ENCODE results near the gene NRCAM.

NRCAM gene

GRCh38 chr7:108451296-108451848, 4.9 kb downstream of the NRCAM start:
- TF ChIP-seq GATA3 (IDR thresholded peaks at IDR 0.05; ENCODE audit: low read depth, low read length) (no peak), GATA2 (IDR thresholded peaks at IDR 0.05; ENCODE audit: low read depth, low read length) (no peak)

DNA sequence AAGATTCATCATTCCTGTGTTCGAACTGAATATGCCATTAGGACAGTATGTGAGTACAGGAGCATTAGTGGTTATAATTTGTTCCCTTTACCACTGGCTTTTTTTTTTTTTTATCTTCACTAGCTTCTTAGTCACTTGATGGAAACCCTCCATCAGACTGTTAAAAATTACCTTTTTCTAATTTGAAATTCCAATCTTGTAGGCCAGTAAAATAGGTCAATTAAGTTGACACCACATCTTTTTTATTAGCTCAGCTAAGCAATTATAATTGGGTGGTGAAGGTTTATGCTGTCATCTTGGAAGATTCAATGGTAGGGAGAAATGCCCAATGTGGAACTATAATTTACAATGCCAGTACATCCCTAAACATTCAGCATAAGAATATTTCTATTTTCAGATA, 6.1 kb downstream of the NRCAM start:
- TF ChIP-seq GATA3 (IDR thresholded peaks at IDR 0.05; ENCODE audit: low read depth, low read length) (no peak), GATA2 (IDR thresholded peaks at IDR 0.05; ENCODE audit: low read depth, low read length) (no peak)

- TF ChIP-seq GATA2 (IDR thresholded peaks at IDR 0.05; ENCODE audit: low read depth, low read length): no peak
- TF ChIP-seq GATA3 (IDR thresholded peaks at IDR 0.05; ENCODE audit: low read depth, low read length): no peak
Measured at GRCh38 chr7:108449521-108449920, 6.7 kb downstream of the NRCAM start.

DNA sequence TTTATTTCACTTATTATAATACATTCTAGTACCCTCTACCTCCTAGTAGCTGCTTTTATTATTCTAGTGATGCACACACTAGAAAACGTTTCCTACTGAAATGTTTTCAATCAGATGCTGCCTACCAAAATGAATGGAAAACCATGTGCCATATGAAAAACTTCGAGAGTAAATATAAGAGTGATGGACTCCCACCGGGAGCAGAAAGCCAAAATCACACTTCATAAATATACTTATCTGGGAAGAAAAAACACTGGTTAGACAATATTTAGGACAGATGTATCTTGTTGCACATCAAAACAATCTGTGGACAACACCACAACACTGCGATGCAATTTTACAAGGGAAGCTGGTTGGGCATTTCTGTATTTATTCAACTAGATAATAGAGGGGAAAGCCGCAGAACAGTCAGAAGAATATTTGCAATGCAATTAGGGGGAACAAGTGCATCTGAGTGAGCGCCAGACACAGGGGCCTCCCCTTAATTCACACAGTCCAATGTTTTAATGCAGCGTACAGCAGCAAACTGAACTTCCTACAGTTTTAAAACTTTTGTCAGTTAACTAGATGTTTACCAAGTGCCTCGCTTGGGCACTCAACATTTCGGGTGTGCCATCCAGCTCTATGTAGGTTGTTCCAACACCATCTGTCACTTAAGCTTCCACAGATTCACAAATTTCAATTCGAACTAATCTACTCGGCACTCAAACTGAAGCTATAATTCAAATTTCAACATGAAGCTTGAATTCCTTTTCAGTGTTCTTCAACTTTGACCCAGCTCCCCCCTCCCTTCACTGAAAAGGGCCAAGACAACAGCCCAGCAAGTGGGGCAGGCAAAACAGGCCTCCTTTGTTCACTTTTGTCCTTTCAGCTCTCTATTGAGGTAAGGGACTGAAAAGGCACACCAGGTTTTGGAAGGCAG, 7.4 kb downstream of the NRCAM start:
- TF ChIP-seq GATA3 (IDR thresholded peaks at IDR 0.05; ENCODE audit: low read depth, low read length) (no peak), GATA2 (IDR thresholded peaks at IDR 0.05; ENCODE audit: low read depth, low read length) (no peak)

DNA sequence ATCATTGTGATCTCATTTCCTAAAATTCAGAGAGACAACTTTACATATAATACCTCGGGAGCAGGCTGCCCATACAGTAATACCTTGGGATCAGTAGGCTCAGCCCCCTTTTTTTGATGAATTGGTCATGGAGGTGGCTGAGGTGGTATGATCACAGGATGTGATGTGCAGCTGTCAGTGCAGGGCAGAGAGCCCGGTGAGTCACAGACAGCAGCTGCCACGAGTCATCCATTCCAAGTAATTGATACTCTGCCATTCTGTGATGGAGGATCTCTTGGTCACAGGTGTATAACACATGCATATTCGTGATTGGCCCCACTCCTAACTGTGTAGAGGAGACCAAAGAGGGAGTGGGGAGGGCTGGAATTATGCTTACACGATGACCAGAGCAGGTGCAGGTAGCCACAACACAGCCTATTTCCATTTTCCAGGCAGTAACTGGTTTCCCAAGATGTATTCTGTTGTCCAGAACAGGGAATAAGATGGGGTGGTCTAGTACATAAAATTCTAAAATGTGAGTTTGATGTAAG, 14.1 kb downstream of the NRCAM start:
- TF ChIP-seq GATA3 (IDR thresholded peaks at IDR 0.05; ENCODE audit: low read depth, low read length): no peak

DNA sequence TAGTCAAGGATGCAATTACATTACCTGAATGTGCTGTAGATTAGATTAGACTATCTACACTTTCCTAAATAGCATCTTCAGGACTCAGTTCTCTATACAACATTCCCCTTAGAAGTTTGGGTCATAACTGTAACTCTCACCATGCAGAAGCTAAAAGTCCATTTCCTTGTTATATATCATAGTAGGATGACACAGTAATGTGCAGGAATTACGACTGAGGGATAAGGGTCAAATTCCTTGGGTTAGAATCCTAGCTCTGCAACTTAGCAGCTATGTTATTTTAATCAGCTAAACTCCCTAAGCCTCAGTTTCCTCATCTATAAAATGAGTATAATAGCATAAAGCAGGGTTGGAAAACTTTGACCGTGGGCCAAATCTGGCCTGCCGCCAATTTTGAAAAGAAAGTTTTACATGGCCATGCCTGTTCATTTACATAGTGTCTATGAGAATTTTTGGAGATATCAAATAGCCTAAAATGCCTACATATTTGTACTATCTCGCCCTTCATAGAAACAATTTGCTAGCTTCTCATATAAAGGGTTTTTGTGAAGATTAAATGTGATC, 14.8 kb downstream of the NRCAM start:
- TF ChIP-seq GATA2 (IDR thresholded peaks at IDR 0.05; ENCODE audit: low read depth, low read length): no peak

- TF ChIP-seq GATA2 (IDR thresholded peaks at IDR 0.05; ENCODE audit: low read depth, low read length): no peak
- TF ChIP-seq GATA3 (IDR thresholded peaks at IDR 0.05; ENCODE audit: low read depth, low read length): no peak
Measured at GRCh38 chr7:108440613-108441012, 15.6 kb downstream of the NRCAM start.

GRCh38 chr7:108436906-108437305, 19.3 kb downstream of the NRCAM start:
- TF ChIP-seq GATA2 (IDR thresholded peaks at IDR 0.05; ENCODE audit: low read depth, low read length) (no peak), GATA3 (IDR thresholded peaks at IDR 0.05; ENCODE audit: low read depth, low read length) (no peak)

DNA sequence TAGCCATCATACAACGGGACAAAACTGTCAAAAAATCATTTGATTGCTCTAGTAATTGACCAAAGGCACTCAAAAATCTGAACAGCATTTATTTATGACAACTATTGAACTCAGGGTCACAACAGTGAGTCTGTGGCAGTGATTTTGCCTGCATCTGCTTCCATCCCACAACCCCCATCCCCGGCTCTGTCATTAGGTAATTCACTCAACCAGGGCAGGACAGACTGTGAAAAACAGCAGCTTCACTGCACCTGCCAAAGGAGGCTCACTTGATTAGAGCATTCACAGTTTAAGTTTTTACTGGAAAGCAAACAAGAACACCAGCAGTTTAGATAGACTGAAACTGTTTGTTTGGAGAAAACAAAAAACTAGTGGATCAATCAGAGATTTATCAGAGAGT, 22.2 kb downstream of the NRCAM start:
- TF ChIP-seq GATA2 (IDR thresholded peaks at IDR 0.05; ENCODE audit: low read depth, low read length) (no peak), GATA3 (IDR thresholded peaks at IDR 0.05; ENCODE audit: low read depth, low read length) (no peak)

- TF ChIP-seq GATA3 (IDR thresholded peaks at IDR 0.05; ENCODE audit: low read depth, low read length): no peak
- no peak for TF ChIP-seq GATA2 (IDR thresholded peaks at IDR 0.05; ENCODE audit: low read depth, low read length)
Measured at GRCh38 chr7:108431099-108431498, 25.1 kb downstream of the NRCAM start.

GRCh38 chr7:108430664-108431063, 25.6 kb downstream of the NRCAM start:
- TF ChIP-seq GATA3 (IDR thresholded peaks at IDR 0.05; ENCODE audit: low read depth, low read length) (no peak), GATA2 (IDR thresholded peaks at IDR 0.05; ENCODE audit: low read depth, low read length) (no peak)

- TF ChIP-seq GATA2 (IDR thresholded peaks at IDR 0.05; ENCODE audit: low read depth, low read length): no peak
- no peak for TF ChIP-seq GATA3 (IDR thresholded peaks at IDR 0.05; ENCODE audit: low read depth, low read length)
Measured at GRCh38 chr7:108427766-108428165, 28.5 kb downstream of the NRCAM start.

GRCh38 chr7:108425714-108426275, 30.4 kb downstream of the NRCAM start:
- TF ChIP-seq GATA3 (IDR thresholded peaks at IDR 0.05; ENCODE audit: low read depth, low read length) (no peak), GATA2 (IDR thresholded peaks at IDR 0.05; ENCODE audit: low read depth, low read length) (no peak)

DNA sequence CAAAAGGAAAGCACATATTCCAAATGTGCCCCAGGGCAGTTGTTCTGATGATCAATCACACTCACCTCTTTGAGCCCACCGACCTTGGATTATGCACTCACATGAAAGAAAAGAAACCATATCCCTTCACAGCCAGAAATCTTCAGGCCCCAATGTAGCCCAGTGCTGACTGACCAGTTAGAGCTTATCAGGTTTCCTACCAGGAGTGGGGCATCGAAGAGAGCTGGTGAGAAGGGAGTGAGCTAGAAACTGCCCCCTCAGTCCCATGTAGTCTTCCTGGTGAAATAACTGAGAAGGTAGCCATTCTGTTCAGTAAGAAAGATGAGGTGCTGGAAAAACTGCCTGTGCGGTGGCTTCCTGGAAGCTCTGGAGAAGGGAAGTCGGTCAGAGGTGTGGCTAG, 32.2 kb downstream of the NRCAM start:
- TF ChIP-seq GATA2 (IDR thresholded peaks at IDR 0.05; ENCODE audit: low read depth, low read length): no peak
- TF ChIP-seq GATA3 (IDR thresholded peaks at IDR 0.05; ENCODE audit: low read depth, low read length): no peak
